H9 (cell line): ENCODE results near the gene TMEM240. TPM values are rescaled to one million over a fixed set of nuclear protein-coding genes. Genes with fewer than 3 reads are reported as not detected.
"Not testable (repeated sequence)": the region's sequence is repeated elsewhere in the genome, so short reads cannot be mapped to it uniquely, and the experiment has no call there.

Experiments
- DNase-seq: peaks from one replicate; pipeline ENCODE4 v3.0.0-alpha.2; 2017
- H2AFZ ChIP-seq: one replicate; pipeline ENCODE4 v1.6.1; 2013; ENCODE audit warnings: mild to moderate bottlenecking, low read length, control low read depth, moderate library complexity
- H2AK5ac ChIP-seq: 2 replicates; pipeline ENCODE4 v1.6.1; 2013; ENCODE audit warnings: low read length, control low read depth, mixed read lengths; ENCODE audit not compliant: insufficient read length
- H2BK120ac ChIP-seq: one replicate; pipeline ENCODE4 v1.6.1; 2013; ENCODE audit warnings: low read depth, mild to moderate bottlenecking, low read length, control low read depth, inconsistent platforms; ENCODE audit not compliant: poor library complexity, severe bottlenecking
- H2BK12ac ChIP-seq: 2 replicates; pipeline ENCODE4 v1.6.1; 2013; ENCODE audit warnings: low read length, control low read depth, mixed read lengths, low read depth; ENCODE audit not compliant: insufficient read length
- H2BK15ac ChIP-seq: 2 replicates; pipeline ENCODE4 v1.6.1; 2013; ENCODE audit warnings: low read depth, low read length, control low read depth
- H2BK20ac ChIP-seq: one replicate; pipeline ENCODE4 v1.6.1; 2013; ENCODE audit warnings: low read depth, mild to moderate bottlenecking, low read length, control low read depth, inconsistent platforms; ENCODE audit not compliant: poor library complexity, severe bottlenecking
- H2BK5ac ChIP-seq: 2 replicates; pipeline ENCODE4 v1.6.1; 2013; ENCODE audit warnings: low read length, control low read depth, mixed read lengths; ENCODE audit not compliant: insufficient read length
- H3K14ac ChIP-seq: 2 replicates; pipeline ENCODE4 v1.6.1; 2013; ENCODE audit warnings: low read length, control low read depth; ENCODE audit not compliant: insufficient read depth
- H3K18ac ChIP-seq: 2 replicates; pipeline ENCODE4 v1.6.1; 2013; ENCODE audit warnings: low read depth, mild to moderate bottlenecking, mixed read lengths, low read length, control low read depth; ENCODE audit not compliant: insufficient read length
- H3K23ac ChIP-seq: 2 replicates; pipeline ENCODE4 v1.6.1; 2013; ENCODE audit warnings: low read length, control low read depth, mixed read lengths, low read depth; ENCODE audit not compliant: insufficient read length
- H3K23me2 ChIP-seq: 2 replicates; pipeline ENCODE4 v1.6.1; 2013; ENCODE audit warnings: low read depth, mild to moderate bottlenecking, mixed read lengths, low read length, control low read depth; ENCODE audit not compliant: insufficient read length, poor library complexity, severe bottlenecking
- H3K27ac ChIP-seq: 2 replicates; pipeline ENCODE4 v1.5.1; 2013; ENCODE audit warnings: low read length, control low read depth, mixed read lengths, low read depth; ENCODE audit not compliant: insufficient read length
- H3K27me3 ChIP-seq: 2 replicates; pipeline ENCODE4 v1.6.1; 2013; ENCODE audit warnings: low read length, control low read depth, inconsistent platforms; ENCODE audit not compliant: insufficient read depth
- H3K4ac ChIP-seq: 2 replicates; pipeline ENCODE4 v1.6.1; 2013; ENCODE audit warnings: low read depth, mild to moderate bottlenecking, control low read depth, inconsistent platforms, low read length, moderate library complexity
- H3K4me1 ChIP-seq: 2 replicates; pipeline ENCODE4 v1.6.1; 2013; ENCODE audit warnings: low read length, control low read depth, inconsistent platforms; ENCODE audit not compliant: insufficient read depth
- H3K4me2 ChIP-seq: 2 replicates; pipeline ENCODE4 v1.6.1; 2013; ENCODE audit warnings: low read length, control low read depth, mixed read lengths; ENCODE audit not compliant: insufficient read length, insufficient read depth
- H3K56ac ChIP-seq: 2 replicates; pipeline ENCODE4 v1.6.1; 2013; ENCODE audit warnings: low read depth, mild to moderate bottlenecking, mixed read lengths, low read length, control low read depth; ENCODE audit not compliant: insufficient read length
- H3K79me1 ChIP-seq: 2 replicates; pipeline ENCODE4 v1.6.1; 2013; ENCODE audit warnings: low read depth, mild to moderate bottlenecking, moderate library complexity, low read length, control low read depth, inconsistent platforms; ENCODE audit not compliant: insufficient read depth, poor library complexity, severe bottlenecking
- H3K79me2 ChIP-seq: 2 replicates; pipeline ENCODE4 v1.6.1; 2013; ENCODE audit warnings: low read length, control low read depth, inconsistent platforms; ENCODE audit not compliant: insufficient read depth
- H3K9ac ChIP-seq: 2 replicates; pipeline ENCODE4 v1.6.1; 2013; ENCODE audit warnings: low read length, control low read depth, mixed read lengths; ENCODE audit not compliant: insufficient read length; ENCODE audit errors: extremely low read depth
- H3K9me3 ChIP-seq: one replicate; pipeline ENCODE4 v1.6.1; 2013; ENCODE audit warnings: low read depth, low read length, inconsistent platforms; ENCODE audit not compliant: control insufficient read depth
- H3T11ph ChIP-seq: one replicate; pipeline ENCODE4 v1.6.1; 2013; ENCODE audit warnings: mild to moderate bottlenecking, low read length, control low read depth, inconsistent platforms
- H4K20me1 ChIP-seq: one replicate; pipeline ENCODE4 v1.6.1; 2013; ENCODE audit not compliant: control insufficient read depth, insufficient read length, insufficient read depth
- H4K5ac ChIP-seq: 2 replicates; pipeline ENCODE4 v1.6.1; 2013; ENCODE audit warnings: low read depth, mild to moderate bottlenecking, mixed read lengths, low read length, control low read depth; ENCODE audit not compliant: insufficient read length
- H4K8ac ChIP-seq: replicated peaks from 2 replicates; pipeline ENCODE4 v1.6.1; 2013; ENCODE audit warnings: low read length, control low read depth, mixed read lengths, low read depth; ENCODE audit not compliant: insufficient read length
- H4K91ac ChIP-seq: 2 replicates; pipeline ENCODE4 v1.6.1; 2013; ENCODE audit warnings: low read depth, mild to moderate bottlenecking, moderate library complexity, mixed read lengths, low read length, control low read depth; ENCODE audit not compliant: insufficient read length
- H3K27ac Mint-ChIP-seq, 3 experiments: 2 replicates in 2 of 3; 3 replicates in 1 of 3; pipeline ENCODE4 v1.8.0; 2020 to 2021; ENCODE audit warnings: mixed read lengths in 3 of 3, mild to moderate bottlenecking in 1 of 3, moderate library complexity in 1 of 3
- H3K27me3 Mint-ChIP-seq: 2 replicates; pipeline ENCODE4 v1.8.0; 2021; ENCODE audit warnings: low read depth, mild to moderate bottlenecking, moderate library complexity, mixed read lengths
- H3K36me3 Mint-ChIP-seq, 3 experiments: 2 replicates in 2 of 3; 3 replicates in 1 of 3; pipeline ENCODE4 v1.8.0; 2020 to 2021; ENCODE audit warnings: low read depth in 3 of 3, mixed read lengths in 3 of 3; ENCODE audit not compliant: insufficient read depth in 1 of 3
- H3K4me1 Mint-ChIP-seq, 2 experiments: 2 replicates each; pipeline ENCODE4 v1.8.0; 2020; ENCODE audit warnings: mixed read lengths in 2 of 2
- H3K4me3 Mint-ChIP-seq, 2 experiments: 2 replicates in 1 of 2; 3 replicates in 1 of 2; pipeline ENCODE4 v1.8.0; 2020 to 2021; ENCODE audit warnings: mild to moderate bottlenecking in 2 of 2, mixed read lengths in 2 of 2, moderate library complexity in 1 of 2
- H3K9me3 Mint-ChIP-seq, 2 experiments: 2 replicates in 1 of 2; 3 replicates in 1 of 2; pipeline ENCODE4 v1.8.0; 2020; ENCODE audit warnings: mild to moderate bottlenecking in 2 of 2, mixed read lengths in 2 of 2, moderate library complexity in 1 of 2
- WGBS: extraction: QIAGEN DNeasy Blood & Tissue Kit; methylation state at CpG from one replicate; pipeline ENCODE4 v1.1.7; 2013; ENCODE audit warnings: missing lambda C conversion rate, low lambda C conversion rate, mixed read lengths; ENCODE audit not compliant: insufficient read length; ENCODE audit errors: extremely low coverage; 5-methylcytosine and 5-hydroxymethylcytosine counted together
- total RNA-seq: library from RNA; stranded (reverse); gene quantifications from 2 replicates; pipeline ENCODE4 v1.2.1, GENCODE V29; 2021

The TMEM240 gene
- total RNA-seq, 1 experiment from 2014 or later, result 8.7 TPM

DNA sequence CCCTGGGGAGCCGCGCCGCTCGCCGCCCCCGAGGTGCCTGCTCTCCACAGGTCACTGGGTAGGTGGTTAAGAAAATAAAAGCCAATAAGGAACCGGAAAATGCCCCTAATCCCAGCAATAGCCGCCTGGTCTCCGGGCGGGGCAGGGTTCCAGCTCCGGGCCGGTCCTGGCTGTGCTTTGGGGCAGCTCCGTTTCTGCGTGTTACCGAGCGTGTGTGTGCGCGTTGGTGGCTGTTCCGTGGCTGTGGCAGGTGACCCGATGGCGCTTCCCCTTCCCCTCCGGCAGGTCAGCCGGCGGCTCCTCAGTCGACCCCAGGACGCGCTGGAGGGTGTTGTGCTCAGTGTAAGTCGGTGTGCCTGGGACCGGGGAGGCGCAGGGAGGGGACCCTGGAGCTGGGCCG lies 17.2 kb downstream of the TMEM240 start:
- not testable (repeated sequence) for H4K20me1 ChIP-seq, H3K4ac ChIP-seq, H2BK15ac ChIP-seq, DNase-seq, H3K9ac ChIP-seq, H3K4me3 Mint-ChIP-seq, H3K23me2 ChIP-seq, H2BK5ac ChIP-seq, H3K56ac ChIP-seq, H3K14ac ChIP-seq, H3K27ac Mint-ChIP-seq, H3K4me1 ChIP-seq, H4K8ac ChIP-seq, H3K27me3 Mint-ChIP-seq, H3K18ac ChIP-seq, H3K79me2 ChIP-seq, H4K91ac ChIP-seq, H3K23ac ChIP-seq, H3K9me3 ChIP-seq, H2BK20ac ChIP-seq, H2BK12ac ChIP-seq, H3K27me3 ChIP-seq, H3K9me3 Mint-ChIP-seq, H3K4me1 Mint-ChIP-seq, H4K5ac ChIP-seq, H2AFZ ChIP-seq, H3K79me1 ChIP-seq, H2AK5ac ChIP-seq, H2BK120ac ChIP-seq, H3K27ac ChIP-seq, H3T11ph ChIP-seq, H3K4me2 ChIP-seq
- WGBS, result no CpG with 5 or more reads among the region's 31 CpGs
- H3K36me3 Mint-ChIP-seq, result peaks cover 15 to 62% (median 33%) of the 10 kb centered on the region in 3 experiments

DNA sequence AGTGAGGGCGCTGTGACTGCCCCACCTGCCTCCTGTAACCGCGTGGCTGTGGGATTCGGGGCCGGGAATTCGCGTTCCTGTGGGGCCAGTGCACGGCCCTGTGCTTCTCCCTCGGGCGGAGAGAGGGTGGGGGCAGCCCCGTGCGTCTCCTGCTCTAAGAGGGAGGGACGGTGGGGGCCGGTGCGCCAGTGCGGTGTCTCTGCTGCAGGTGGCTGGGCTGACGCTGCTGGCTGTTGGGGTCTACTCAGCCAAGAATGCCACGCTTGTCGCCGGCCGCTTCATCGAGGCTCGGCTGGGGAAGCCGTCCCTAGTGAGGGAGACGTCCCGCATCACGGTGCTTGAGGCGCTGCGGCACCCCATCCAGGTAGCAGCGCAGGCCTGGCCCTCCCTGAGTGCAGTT lies 17.9 kb downstream of the TMEM240 start:
- not testable (repeated sequence) for H3K4me2 ChIP-seq, H3K23me2 ChIP-seq, H3T11ph ChIP-seq, H3K4me1 Mint-ChIP-seq, H3K4me1 ChIP-seq, H3K27me3 ChIP-seq, H2BK20ac ChIP-seq, H2BK12ac ChIP-seq, H3K4me3 Mint-ChIP-seq, H3K18ac ChIP-seq, H3K79me2 ChIP-seq, H3K79me1 ChIP-seq, H3K56ac ChIP-seq, H3K27ac ChIP-seq, H3K14ac ChIP-seq, H2BK120ac ChIP-seq, H4K8ac ChIP-seq, H4K20me1 ChIP-seq, H3K9ac ChIP-seq, DNase-seq, H3K9me3 ChIP-seq, H3K23ac ChIP-seq, H4K91ac ChIP-seq, H2AFZ ChIP-seq, H3K27ac Mint-ChIP-seq, H2BK15ac ChIP-seq, H3K27me3 Mint-ChIP-seq, H4K5ac ChIP-seq, H3K4ac ChIP-seq, H2AK5ac ChIP-seq, H2BK5ac ChIP-seq, H3K9me3 Mint-ChIP-seq
- peaks cover 15 to 61% (median 34%) of the 10 kb centered on the region in 3 experiments for H3K36me3 Mint-ChIP-seq
- no CpG with 5 or more reads among the region's 30 CpGs for WGBS
